Measurements from ENCODE around the gene ZNF841.
"Not testable (repeated sequence)": the region's sequence is repeated elsewhere in the genome, so short reads cannot be mapped to it uniquely, and the experiment has no call there.

Gene ZNF841

GRCh38 chr19:52095172-52096014 is at the start of gene ZNF841:
Gene ZNF841 (minus strand): TSS chr19:52095765. CDS start chr19:52084801, 10,964 bp downstream.
- peak; percentile 96 for DNase-seq (ENCODE audit: low read depth)

- DNase-seq (ENCODE audit: low read depth) = no peak
Measured at GRCh38 chr19:52142001-52142595, 46.5 kb upstream of the ZNF841 start.

GRCh38 chr19:52141203-52141602 is 45.6 kb upstream of the ZNF841 start:
- no peak for DNase-seq (ENCODE audit: low read depth)

GRCh38 chr19:52140032-52140710 is 44.6 kb upstream of the ZNF841 start:
- DNase-seq (ENCODE audit: low read depth) = no peak

GRCh38 chr19:52139252-52140031 is 43.9 kb upstream of the ZNF841 start, which contains the start of gene ZNF616:
Gene ZNF616 (minus strand): TSS chr19:52139938. CDS start chr19:52130512, 9,426 bp downstream.
- DNase-seq (ENCODE audit: low read depth) = peak; percentile 95

- no peak for DNase-seq (ENCODE audit: low read depth)
Measured at GRCh38 chr19:52138983-52139251, 43.4 kb upstream of the ZNF841 start.

GRCh38 chr19:52138278-52138982 is 42.9 kb upstream of the ZNF841 start:
- peak; percentile 20 for DNase-seq (ENCODE audit: low read depth)

- DNase-seq (ENCODE audit: low read depth) = no peak
Measured at GRCh38 chr19:52120286-52120685, 24.7 kb upstream of the ZNF841 start.

- DNase-seq (ENCODE audit: low read depth) = no peak
Measured at GRCh38 chr19:52115526-52116053, 20.0 kb upstream of the ZNF841 start.

- no peak for DNase-seq (ENCODE audit: low read depth)
Measured at GRCh38 chr19:52114691-52115090, 19.1 kb upstream of the ZNF841 start.

GRCh38 chr19:52112624-52113023 is 17.1 kb upstream of the ZNF841 start:
- DNase-seq (ENCODE audit: low read depth) = no peak

GRCh38 chr19:52110780-52111179 is 15.2 kb upstream of the ZNF841 start:
- no peak for DNase-seq (ENCODE audit: low read depth)

GRCh38 chr19:52102782-52103181 is 7.2 kb upstream of the ZNF841 start:
- DNase-seq (ENCODE audit: low read depth) = no peak

GRCh38 chr19:52101866-52102562 is 6.4 kb upstream of the ZNF841 start:
- peak; percentile 24 for DNase-seq (ENCODE audit: low read depth)

GRCh38 chr19:52099497-52100138 is 4.1 kb upstream of the ZNF841 start:
- DNase-seq (ENCODE audit: low read depth) = peak; percentile 44

- DNase-seq (ENCODE audit: low read depth) = not testable (repeated sequence)
Measured at GRCh38 chr19:52096416-52096815, 851 bp upstream of the ZNF841 start.

GRCh38 chr19:52094526-52095130 is 937 bp downstream of the ZNF841 start:
- DNase-seq (ENCODE audit: low read depth) = peak; percentile 18

- peak; percentile 86 for DNase-seq (ENCODE audit: low read depth)
Measured at GRCh38 chr19:52086481-52086880, 9.1 kb downstream of the ZNF841 start.

GRCh38 chr19:52070496-52070895 is 25.1 kb downstream of the ZNF841 start:
- peak; percentile 88 for DNase-seq (ENCODE audit: low read depth)

GRCh38 chr19:52069653-52070052 is 25.9 kb downstream of the ZNF841 start:
- no peak for DNase-seq (ENCODE audit: low read depth)
